ENCODE measurements around the gene SCLY. TPM values are rescaled to one million over a fixed set of nuclear protein-coding genes. Genes with fewer than 3 reads are reported as not detected.

The SCLY gene
- total and polyA plus RNA-seq, 7 experiments from 2014 or later = 12.2 to 47.3 (median 24.4) TPM

DNA sequence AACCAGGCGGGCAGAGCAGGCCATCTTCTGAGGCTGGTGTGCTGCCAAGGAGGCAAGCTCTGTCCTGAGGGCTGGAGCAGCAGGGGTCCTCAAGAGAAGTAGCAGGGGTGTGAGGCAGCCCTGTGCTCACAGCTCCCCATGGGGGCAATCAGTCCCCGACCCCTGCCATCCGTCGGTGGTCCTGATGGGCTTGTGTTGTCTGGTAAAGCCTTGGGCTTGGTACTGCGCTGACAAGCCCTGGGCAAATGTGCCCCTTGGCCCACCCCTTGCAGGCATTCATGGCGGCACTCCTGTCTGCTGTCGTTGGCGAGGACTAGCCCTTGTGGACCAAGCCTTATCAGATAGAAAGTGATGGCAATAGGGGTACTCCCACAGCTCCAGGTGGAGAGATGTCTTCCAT lies 22.6 kb upstream of the SCLY start:
- intact Hi-C loops (cut with micrococcal nuclease) = no loop called here
- ATAC-seq (no peak), DNase-seq (no peak)
- Histone ChIP-seq H3K4me3 (ENCODE audit: low read length) (no peak overlapping the region), H3K36me3 (ENCODE audit: control insufficient read depth in 2 of 3, insufficient read depth in 3 of 3, low read length in 3 of 3) (peaks cover 0 to 81% (median 0%) of the 10 kb centered on the region in 3 experiments), H3K27me3 (ENCODE audit: control insufficient read depth in 2 of 2, insufficient read depth in 2 of 2, low read length in 2 of 2) (no peaks in the 10 kb centered on the region), H3K9me3 (ENCODE audit: control insufficient read depth in 2 of 3, low read length in 3 of 3) (no peaks in the 10 kb centered on the region), H3K27ac (ENCODE audit: low read depth, low read length) (no peak overlapping the region), H3K4me1 (ENCODE audit: control insufficient read depth in 2 of 2, insufficient read depth in 2 of 2, low read length in 2 of 2) (no peaks in the 10 kb centered on the region)
- H3K4me1 Mint-ChIP-seq = peaks cover 0 to 10% (median 0%) of the 10 kb centered on the region in 7 donors
- no peaks in the 10 kb centered on the region for H3K9me3 Mint-ChIP-seq
- H3K27ac Mint-ChIP-seq = no peak overlapping the region
- CTCF ChIA-PET = no interaction called here
- H3K4me3 Mint-ChIP-seq = no peak overlapping the region
- peaks cover 10 to 75% (median 37%) of the 10 kb centered on the region in 5 donors for H3K36me3 Mint-ChIP-seq
- POLR2A ChIA-PET = no interaction called here
- no peaks in the 10 kb centered on the region for H3K27me3 Mint-ChIP-seq

DNA sequence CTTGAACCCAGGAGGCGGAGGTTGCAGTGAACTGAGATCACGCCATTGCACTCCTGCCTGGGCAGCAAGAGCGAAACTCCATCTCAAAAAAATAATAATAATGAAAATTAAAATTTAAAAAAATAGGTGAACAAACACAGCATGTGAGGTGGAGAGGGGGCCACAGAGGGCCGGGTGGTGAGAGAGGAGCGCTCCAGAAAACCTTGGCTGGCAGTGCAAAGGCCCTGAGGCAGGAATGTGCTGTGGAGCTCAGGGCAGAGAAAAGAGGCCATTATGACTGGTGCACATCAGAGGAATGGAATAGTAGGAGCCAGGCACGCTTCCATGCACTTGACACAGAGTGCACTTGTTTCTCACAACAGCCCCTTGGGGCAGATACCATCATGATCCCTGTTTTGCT lies 21.6 kb upstream of the SCLY start:
- Mint-ChIP-seq H3K36me3 (peaks cover 14 to 77% (median 44%) of the 10 kb centered on the region in 5 donors), H3K4me1 (peaks cover 0 to 10% (median 0%) of the 10 kb centered on the region in 7 donors), H3K27me3 (no peaks in the 10 kb centered on the region), H3K27ac (peak overlapping the region in 1 of 9 donors; percentile 81), H3K9me3 (no peaks in the 10 kb centered on the region), H3K4me3 (no peak overlapping the region)
- Histone ChIP-seq H3K4me1 (ENCODE audit: control insufficient read depth in 2 of 2, insufficient read depth in 2 of 2, low read length in 2 of 2) (no peaks in the 10 kb centered on the region), H3K4me3 (ENCODE audit: low read length) (no peak overlapping the region), H3K27ac (ENCODE audit: low read depth, low read length) (no peak overlapping the region), H3K9me3 (ENCODE audit: control insufficient read depth in 2 of 3, low read length in 3 of 3) (no peaks in the 10 kb centered on the region), H3K36me3 (ENCODE audit: control insufficient read depth in 2 of 3, insufficient read depth in 3 of 3, low read length in 3 of 3) (peaks cover 0 to 87% (median 0%) of the 10 kb centered on the region in 3 experiments), H3K27me3 (ENCODE audit: control insufficient read depth in 2 of 2, insufficient read depth in 2 of 2, low read length in 2 of 2) (no peaks in the 10 kb centered on the region)
- CTCF ChIA-PET = no interaction called here
- intact Hi-C loops (cut with micrococcal nuclease) = no loop called here
- POLR2A ChIA-PET = no interaction called here
- no peak for ATAC-seq
- no peak for DNase-seq

DNA sequence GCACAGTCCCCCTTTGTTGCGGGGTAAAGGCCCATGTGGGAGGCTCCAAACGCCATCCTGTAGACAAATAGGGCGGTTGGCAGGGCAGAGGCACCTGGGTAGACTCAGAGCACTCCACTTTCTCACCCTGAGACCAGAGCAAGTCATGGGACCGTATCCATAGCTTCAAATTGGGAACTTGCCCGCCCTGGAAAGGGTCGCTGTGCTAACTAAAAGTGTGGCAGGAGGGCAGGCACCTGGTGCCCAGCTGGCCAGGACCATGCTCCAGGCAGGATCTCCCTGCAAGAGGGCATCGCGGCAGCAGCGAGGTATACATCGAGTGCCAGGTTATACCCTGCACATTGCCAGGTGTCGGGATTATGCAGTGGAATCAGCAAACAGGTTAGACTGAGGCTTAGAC lies 20.8 kb upstream of the SCLY start:
- Histone ChIP-seq H3K36me3 (ENCODE audit: control insufficient read depth in 2 of 3, insufficient read depth in 3 of 3, low read length in 3 of 3) (peaks cover 0 to 89% (median 0%) of the 10 kb centered on the region in 3 experiments), H3K27ac (ENCODE audit: low read depth, low read length) (no peak overlapping the region), H3K9me3 (ENCODE audit: control insufficient read depth in 2 of 3, low read length in 3 of 3) (no peaks in the 10 kb centered on the region), H3K27me3 (ENCODE audit: control insufficient read depth in 2 of 2, insufficient read depth in 2 of 2, low read length in 2 of 2) (no peaks in the 10 kb centered on the region), H3K4me1 (ENCODE audit: control insufficient read depth in 2 of 2, insufficient read depth in 2 of 2, low read length in 2 of 2) (no peaks in the 10 kb centered on the region), H3K4me3 (ENCODE audit: low read length) (no peak overlapping the region)
- H3K27me3 Mint-ChIP-seq = no peaks in the 10 kb centered on the region
- H3K4me1 Mint-ChIP-seq = peaks cover 0 to 13% (median 0%) of the 10 kb centered on the region in 7 donors
- H3K9me3 Mint-ChIP-seq = no peaks in the 10 kb centered on the region
- H3K27ac Mint-ChIP-seq = peak overlapping the region in 1 of 9 donors; percentile 9
- H3K4me3 Mint-ChIP-seq = no peak overlapping the region
- POLR2A ChIA-PET = no interaction called here
- ATAC-seq (no peak), DNase-seq (no peak)
- peaks cover 14 to 77% (median 44%) of the 10 kb centered on the region in 5 donors for H3K36me3 Mint-ChIP-seq
- CTCF ChIA-PET = no interaction called here
- intact Hi-C loops (cut with micrococcal nuclease) = no loop called here

DNA sequence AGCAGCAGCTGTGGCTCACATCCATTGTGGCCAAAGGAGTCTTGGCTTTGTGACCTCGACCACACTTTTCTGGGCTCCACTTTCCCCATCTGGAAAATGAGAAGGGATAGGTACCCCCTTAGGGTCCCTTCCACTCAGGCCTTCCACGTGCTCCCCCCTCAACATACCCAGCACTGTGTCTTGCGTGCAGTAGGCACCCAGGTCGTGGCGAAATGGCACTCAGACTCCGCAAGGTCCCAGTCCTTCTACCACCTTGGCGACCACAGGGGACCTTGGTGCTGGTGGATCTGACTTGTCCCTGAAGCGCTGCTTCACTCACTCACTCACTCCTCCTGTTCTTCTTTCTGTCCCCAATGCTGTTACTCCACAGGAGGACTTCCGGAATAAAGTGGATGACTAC lies 19.9 kb upstream of the SCLY start:
- no peaks in the 10 kb centered on the region for H3K4me1 ChIP-seq (ENCODE audit: control insufficient read depth in 2 of 2, insufficient read depth in 2 of 2, low read length in 2 of 2)
- ChIA-PET CTCF (no interaction called here), POLR2A (interaction anchor here (1.9 kb wide), 1 partner anchor 19 kb away, joined by 4 read pairs; the partner anchor contains the start of gene SCLY)
- no peaks in the 10 kb centered on the region for H3K9me3 ChIP-seq (ENCODE audit: control insufficient read depth in 2 of 3, low read length in 3 of 3)
- DNase-seq (no peak), ATAC-seq (no peak)
- intact Hi-C loops (cut with micrococcal nuclease) = no loop called here
- H3K27me3 ChIP-seq (ENCODE audit: control insufficient read depth in 2 of 2, insufficient read depth in 2 of 2, low read length in 2 of 2) = no peaks in the 10 kb centered on the region
- peaks cover 0 to 87% (median 0%) of the 10 kb centered on the region in 3 experiments for H3K36me3 ChIP-seq (ENCODE audit: control insufficient read depth in 2 of 3, insufficient read depth in 3 of 3, low read length in 3 of 3)
- H3K9me3 Mint-ChIP-seq = peaks cover 0 to 2% (median 0%) of the 10 kb centered on the region in 11 donors
- H3K4me3 Mint-ChIP-seq = no peak overlapping the region
- H3K27ac Mint-ChIP-seq = peak overlapping the region in 1 of 9 donors; percentile 39
- H3K4me1 Mint-ChIP-seq = peaks cover 0 to 13% (median 0%) of the 10 kb centered on the region in 7 donors
- no peaks in the 10 kb centered on the region for H3K27me3 Mint-ChIP-seq
- peaks cover 10 to 77% (median 43%) of the 10 kb centered on the region in 5 donors for H3K36me3 Mint-ChIP-seq
- H3K4me3 ChIP-seq (ENCODE audit: low read length) = no peak overlapping the region
- no peak overlapping the region for H3K27ac ChIP-seq (ENCODE audit: low read depth, low read length)

DNA sequence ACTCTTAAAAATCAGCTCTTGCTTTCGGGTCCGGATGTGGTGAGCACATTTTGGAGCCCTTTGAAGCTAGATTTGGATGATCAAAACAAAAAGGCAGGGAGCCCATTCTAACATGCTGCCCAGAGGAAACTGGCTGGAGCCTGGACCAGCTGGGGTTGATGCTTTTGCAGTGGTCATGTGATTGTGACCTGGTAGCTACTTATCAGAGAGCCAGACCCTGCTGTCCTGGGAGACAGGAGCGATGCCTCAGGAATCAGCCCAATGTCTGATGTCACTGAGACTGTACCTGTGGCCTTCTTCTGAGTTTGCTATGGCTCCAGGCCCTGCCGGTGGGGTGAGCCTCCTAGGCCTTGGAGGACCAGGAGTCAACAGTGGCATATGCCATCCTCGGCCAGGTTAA lies 18.7 kb upstream of the SCLY start:
- peaks cover 10 to 83% (median 43%) of the 10 kb centered on the region in 5 donors for H3K36me3 Mint-ChIP-seq
- no peaks in the 10 kb centered on the region for H3K9me3 ChIP-seq (ENCODE audit: control insufficient read depth in 2 of 3, low read length in 3 of 3)
- ChIA-PET POLR2A (interaction anchor here (0.6 to 1.9 kb wide), 3 partner anchors 18 to 173 kb away, joined by 3 to 4 read pairs (median 3); partner anchors contain the start of gene SCLY), CTCF (interaction anchor here (1.0 kb wide), 1 partner anchor 221 kb away, joined by 3 read pairs; no protein-coding TSS in a partner anchor)
- intact Hi-C loops (cut with micrococcal nuclease) = no loop called here
- no peak overlapping the region for H3K4me3 ChIP-seq (ENCODE audit: low read length)
- H3K36me3 ChIP-seq (ENCODE audit: control insufficient read depth in 2 of 3, insufficient read depth in 3 of 3, low read length in 3 of 3) = peaks cover 0 to 79% (median 0%) of the 10 kb centered on the region in 3 experiments
- no peak for ATAC-seq
- H3K27ac ChIP-seq (ENCODE audit: low read depth, low read length) = no peak overlapping the region
- H3K27ac Mint-ChIP-seq = no peak overlapping the region
- no peaks in the 10 kb centered on the region for H3K27me3 Mint-ChIP-seq
- peaks cover 0 to 13% (median 0%) of the 10 kb centered on the region in 7 donors for H3K4me1 Mint-ChIP-seq
- peaks cover 0 to 9% (median 2%) of the 10 kb centered on the region in 11 donors for H3K9me3 Mint-ChIP-seq
- DNase-seq = no peak
- no peaks in the 10 kb centered on the region for H3K4me1 ChIP-seq (ENCODE audit: control insufficient read depth in 2 of 2, insufficient read depth in 2 of 2, low read length in 2 of 2)
- H3K27me3 ChIP-seq (ENCODE audit: control insufficient read depth in 2 of 2, insufficient read depth in 2 of 2, low read length in 2 of 2) = no peaks in the 10 kb centered on the region
- no peak overlapping the region for H3K4me3 Mint-ChIP-seq

DNA sequence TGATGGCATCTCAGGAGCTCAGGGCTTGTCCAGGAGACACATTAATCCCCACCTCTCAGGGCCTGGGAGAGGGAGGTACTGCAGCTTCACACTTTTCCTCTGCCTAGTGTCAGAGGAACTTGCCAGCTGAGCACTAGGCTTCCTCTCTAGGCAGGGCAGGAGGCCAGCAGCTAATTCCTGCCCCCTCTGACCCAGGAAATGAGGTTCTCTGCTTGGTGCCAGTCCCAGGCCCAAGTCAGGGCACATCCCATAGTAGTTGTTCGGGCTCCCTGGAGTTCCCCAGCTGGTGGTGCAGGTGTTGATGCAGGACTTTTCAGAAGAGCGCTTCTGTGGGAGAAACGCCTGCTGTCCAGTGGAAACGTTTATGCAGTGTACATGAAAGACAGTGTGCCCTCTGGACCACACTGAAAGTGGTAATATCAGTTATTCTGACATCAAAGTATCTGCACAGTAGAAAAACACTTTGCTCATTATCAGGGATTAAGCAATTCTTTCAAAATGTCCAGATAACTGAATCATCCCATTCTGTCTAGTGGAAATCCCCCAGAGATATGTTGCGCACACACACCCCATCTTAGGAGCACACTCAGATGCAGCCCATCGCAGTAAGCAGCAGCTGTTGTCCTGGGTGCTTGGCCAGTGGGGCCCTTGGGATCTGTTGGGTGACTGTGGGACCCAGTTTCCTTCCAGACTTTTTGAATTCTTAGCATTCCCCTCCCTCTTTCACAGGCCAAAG lies 17.8 kb upstream of the SCLY start:
- ChIA-PET POLR2A (interaction anchor here (1.9 kb wide), 1 partner anchor 17 kb away, joined by 4 read pairs; the partner anchor contains the start of gene SCLY), CTCF (interaction anchor here (1.0 kb wide), 1 partner anchor 220 kb away, joined by 3 read pairs; no protein-coding TSS in a partner anchor)
- no peak overlapping the region for H3K4me3 Mint-ChIP-seq
- H3K9me3 Mint-ChIP-seq = peaks cover 0 to 18% (median 10%) of the 10 kb centered on the region in 11 donors
- Histone ChIP-seq H3K4me3 (ENCODE audit: low read length) (no peak overlapping the region), H3K36me3 (ENCODE audit: control insufficient read depth in 2 of 3, insufficient read depth in 3 of 3, low read length in 3 of 3) (peaks cover 0 to 70% (median 0%) of the 10 kb centered on the region in 3 experiments), H3K27me3 (ENCODE audit: control insufficient read depth in 2 of 2, insufficient read depth in 2 of 2, low read length in 2 of 2) (no peaks in the 10 kb centered on the region), H3K9me3 (ENCODE audit: control insufficient read depth in 2 of 3, low read length in 3 of 3) (peaks cover 0 to 2% (median 0%) of the 10 kb centered on the region in 3 experiments), H3K27ac (ENCODE audit: low read depth, low read length) (no peak overlapping the region), H3K4me1 (ENCODE audit: control insufficient read depth in 2 of 2, insufficient read depth in 2 of 2, low read length in 2 of 2) (no peaks in the 10 kb centered on the region)
- ATAC-seq (no peak), DNase-seq (no peak)
- intact Hi-C loops (cut with micrococcal nuclease) = no loop called here
- peaks cover 0 to 3% (median 0%) of the 10 kb centered on the region in 5 donors for H3K27me3 Mint-ChIP-seq
- H3K4me1 Mint-ChIP-seq = peaks cover 0 to 13% (median 0%) of the 10 kb centered on the region in 7 donors
- H3K27ac Mint-ChIP-seq = peak overlapping the region in 3 of 9 donors; percentile 28 to 63 (median 62)
- peaks cover 13 to 84% (median 48%) of the 10 kb centered on the region in 5 donors for H3K36me3 Mint-ChIP-seq

Measured in naive thymus-derived CD4-positive, alpha-beta T cell (primary cell).